GM12873 (cell line): ENCODE data around the gene MEIS2.

Experiments
- TF ChIP-seq, protein P1 (sequence below): IDR thresholded peaks from 2 replicates; pipeline ENCODE4 v1.5.1; 2012; ENCODE audit warnings: low read depth, mild to moderate bottlenecking, moderate library complexity, low read length, control low read depth; ENCODE audit not compliant: insufficient read depth; ENCODE audit errors: missing control alignments

MEIS2 gene

DNA sequence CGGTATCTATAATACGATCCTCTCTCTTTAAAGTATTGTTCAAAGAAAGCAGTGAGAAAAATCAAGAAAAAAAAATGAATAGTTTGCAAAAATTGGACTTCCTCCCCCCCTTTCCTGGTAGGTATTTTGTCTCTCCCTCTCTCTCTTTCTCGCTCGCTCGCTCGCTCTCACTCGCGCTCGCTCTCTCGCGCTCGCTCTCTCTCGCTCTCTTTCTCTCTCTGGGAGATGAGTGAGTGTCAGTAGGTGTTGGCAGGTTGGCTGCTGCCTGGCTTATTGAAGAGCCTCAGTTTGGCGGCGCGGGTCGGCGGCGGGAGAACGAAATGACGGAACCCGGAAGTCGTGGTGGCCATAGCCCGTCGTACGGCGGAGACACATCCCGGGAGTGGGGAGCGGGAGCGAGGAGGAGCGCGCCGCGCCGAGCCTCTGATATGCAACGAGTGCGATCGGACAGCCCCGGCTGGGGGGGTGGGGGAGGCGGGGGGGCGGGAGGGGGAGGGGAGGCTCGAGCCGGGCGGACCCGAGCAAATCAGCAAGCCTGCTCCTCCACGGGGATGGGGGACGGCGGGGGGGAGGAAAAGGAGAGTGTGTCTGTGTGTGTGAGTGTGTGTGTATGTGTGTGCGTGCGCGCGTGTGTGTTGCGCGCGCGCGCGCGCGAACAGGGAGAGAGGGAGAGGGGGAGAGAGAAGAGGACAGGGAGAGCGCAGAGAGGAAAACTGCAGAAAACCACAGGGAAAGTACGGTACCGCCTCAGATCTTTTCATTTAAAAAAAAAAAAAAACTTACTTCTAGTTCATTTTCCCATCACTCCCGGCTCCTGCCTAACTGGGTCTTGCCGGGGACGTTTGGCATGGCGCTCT, at the start of gene MEIS2:
Gene MEIS2, minus strand, starts transcription at position 441 of the 857 bp plus-strand sequence. CDS start 1,083 bp downstream, outside the sequence.
- TF ChIP-seq, protein P1, sequence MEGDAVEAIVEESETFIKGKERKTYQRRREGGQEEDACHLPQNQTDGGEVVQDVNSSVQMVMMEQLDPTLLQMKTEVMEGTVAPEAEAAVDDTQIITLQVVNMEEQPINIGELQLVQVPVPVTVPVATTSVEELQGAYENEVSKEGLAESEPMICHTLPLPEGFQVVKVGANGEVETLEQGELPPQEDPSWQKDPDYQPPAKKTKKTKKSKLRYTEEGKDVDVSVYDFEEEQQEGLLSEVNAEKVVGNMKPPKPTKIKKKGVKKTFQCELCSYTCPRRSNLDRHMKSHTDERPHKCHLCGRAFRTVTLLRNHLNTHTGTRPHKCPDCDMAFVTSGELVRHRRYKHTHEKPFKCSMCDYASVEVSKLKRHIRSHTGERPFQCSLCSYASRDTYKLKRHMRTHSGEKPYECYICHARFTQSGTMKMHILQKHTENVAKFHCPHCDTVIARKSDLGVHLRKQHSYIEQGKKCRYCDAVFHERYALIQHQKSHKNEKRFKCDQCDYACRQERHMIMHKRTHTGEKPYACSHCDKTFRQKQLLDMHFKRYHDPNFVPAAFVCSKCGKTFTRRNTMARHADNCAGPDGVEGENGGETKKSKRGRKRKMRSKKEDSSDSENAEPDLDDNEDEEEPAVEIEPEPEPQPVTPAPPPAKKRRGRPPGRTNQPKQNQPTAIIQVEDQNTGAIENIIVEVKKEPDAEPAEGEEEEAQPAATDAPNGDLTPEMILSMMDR, result no peak

DNA sequence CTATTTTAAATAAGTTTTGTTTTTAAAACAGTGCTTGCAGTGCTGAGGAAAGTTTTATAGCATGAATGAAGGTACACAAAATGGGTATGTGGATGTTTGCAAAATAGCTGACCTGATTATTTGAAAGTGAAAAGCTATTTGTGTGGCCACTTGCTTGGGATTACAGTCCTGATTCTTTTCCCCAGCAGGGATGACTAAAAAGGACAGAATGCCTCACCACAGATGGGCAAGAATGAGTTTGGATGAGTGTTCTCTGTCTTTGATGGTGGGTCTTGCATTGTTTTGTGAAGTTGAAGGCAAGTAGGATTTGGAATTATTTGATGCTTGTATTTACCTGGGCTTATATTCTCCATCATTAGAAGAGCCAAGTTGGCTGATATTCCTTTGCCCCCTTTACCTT, 48.8 kb upstream of the MEIS2 start:
- TF ChIP-seq, protein P1, result no peak

DNA sequence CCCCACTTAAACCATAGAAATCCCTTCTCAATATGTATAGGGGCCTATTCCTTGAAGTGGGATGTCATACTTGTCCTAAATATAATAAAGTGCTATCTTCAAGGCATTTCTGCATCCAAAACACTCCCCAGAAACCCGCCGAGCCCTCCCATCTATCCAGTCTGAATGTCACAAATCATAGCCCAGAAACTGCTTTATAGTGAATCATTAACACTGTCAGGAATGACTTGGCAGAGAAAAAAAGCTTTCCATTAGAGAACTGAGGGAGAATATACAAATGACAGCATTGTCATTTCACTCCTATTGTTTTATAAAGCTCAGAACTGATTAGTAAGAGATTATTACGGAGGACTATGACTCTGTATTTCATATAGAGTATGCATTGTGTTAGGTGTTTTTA, 48.4 kb upstream of the MEIS2 start:
- TF ChIP-seq, protein P1, result no peak

DNA sequence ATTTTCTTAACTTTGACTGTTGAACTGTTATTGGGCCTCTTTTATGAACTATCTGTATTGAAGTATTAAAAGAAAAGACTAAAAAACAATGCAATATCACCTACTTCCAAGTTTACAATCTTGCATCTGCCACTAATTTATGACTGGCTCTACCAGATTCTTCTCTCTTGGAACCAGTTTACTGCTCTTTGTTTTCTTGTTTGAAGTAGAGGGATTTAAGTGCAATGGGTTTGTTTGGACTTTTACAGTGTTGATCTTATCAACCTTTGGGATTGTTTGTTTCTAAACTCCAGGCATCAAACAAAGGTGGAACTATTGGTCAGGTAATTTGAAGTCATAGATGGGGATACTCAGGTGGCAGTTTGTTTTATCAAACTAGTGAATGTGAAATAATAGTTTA, 43.0 kb upstream of the MEIS2 start:
- TF ChIP-seq, protein P1, result no peak

DNA sequence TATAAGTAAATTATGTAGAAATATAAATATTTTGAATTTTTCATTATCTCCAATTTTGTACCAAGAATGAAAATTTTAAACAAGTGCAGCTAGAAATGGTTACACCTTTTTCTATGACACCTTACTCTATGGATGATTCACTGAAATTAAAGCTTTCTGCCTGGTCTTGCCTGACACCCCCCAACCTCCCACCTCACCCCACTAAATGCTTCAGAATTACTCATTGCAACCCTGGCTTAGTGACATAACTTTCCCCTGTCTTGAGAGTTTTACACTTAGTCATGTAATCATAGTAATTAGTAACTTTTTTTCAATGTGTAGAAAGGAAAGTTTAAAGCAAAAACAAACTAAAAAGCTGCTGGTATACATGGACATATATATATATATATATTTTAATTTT, 42.0 kb upstream of the MEIS2 start:
- TF ChIP-seq, protein P1, result no peak

DNA sequence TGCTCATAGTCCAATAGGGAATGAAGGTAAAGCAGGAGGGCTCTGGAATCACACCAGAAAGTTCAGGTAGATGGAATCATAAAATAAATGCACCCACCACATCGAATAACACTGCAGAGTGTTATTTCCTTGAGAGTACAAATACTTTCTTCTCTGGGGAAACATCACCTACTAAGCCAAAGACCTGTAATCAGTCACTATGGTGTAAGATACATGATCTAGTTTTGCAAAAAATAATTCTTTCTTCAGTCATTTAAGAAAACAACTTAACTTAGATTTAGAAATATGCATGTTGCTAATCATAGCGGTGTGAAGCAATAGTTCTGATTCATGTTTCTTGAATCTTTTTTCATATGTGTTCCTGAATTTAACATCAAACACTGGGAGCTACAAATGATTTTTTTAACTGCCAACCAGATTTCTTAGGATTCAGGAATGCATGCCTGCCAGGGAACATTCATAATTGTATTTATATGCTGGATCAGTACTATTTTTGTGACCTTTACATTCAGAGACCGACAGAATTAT, 40.2 kb upstream of the MEIS2 start:
- TF ChIP-seq, protein P1, result no peak

DNA sequence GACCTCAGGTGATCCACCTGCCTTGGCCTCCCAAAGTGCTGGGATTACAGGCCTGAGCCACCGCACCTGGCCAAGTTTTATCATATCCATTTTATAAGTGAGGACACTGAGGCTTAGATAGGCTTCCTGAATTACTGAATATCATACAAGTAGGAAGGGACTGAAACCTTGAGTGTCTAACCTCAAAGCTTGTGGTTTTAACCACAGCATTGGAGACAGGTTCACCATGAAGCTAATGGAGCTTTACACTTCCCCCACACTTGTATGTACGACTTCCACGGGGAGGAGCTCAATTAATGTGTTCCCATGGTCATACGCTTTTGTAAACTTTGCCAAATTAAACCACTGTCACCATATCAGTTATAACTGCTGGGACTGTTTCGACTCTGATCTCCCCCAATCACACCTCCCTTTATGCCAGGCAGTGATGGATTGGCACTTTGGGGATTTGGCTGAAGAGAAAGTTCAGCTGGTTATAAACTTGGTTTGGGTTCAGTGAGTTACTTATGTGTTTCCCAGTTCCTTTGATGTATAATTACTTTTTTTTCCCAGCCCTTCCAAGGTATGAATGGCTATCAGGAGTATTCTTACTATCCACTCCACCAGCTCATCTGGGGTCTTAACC, 38.4 kb upstream of the MEIS2 start:
- TF ChIP-seq, protein P1, result no peak
